Heart right ventricle (tissue), 16 donors: ENCODE measurements around the gene GPR89A. TPM values are rescaled to one million over a fixed set of nuclear protein-coding genes. Genes with fewer than 3 reads are reported as not detected.
"Not testable (repeated sequence)": the region's sequence is repeated elsewhere in the genome, so short reads cannot be mapped to it uniquely, and the experiment has no call there.

Experiments used
- ATAC-seq, 8 donors: fragments of 200-7000 bp; cut with Tn5 transposase; one replicate each; pipeline ENCODE4 v1.9.1; 2020; ENCODE audit warnings: mild to moderate bottlenecking in 8 of 8, moderate library complexity in 8 of 8, moderate number of reproducible peaks in 1 of 8
- DNase-seq, 2 donors: peaks; one replicate each; pipeline ENCODE4 v3.0.0-alpha.2; 2020
- H3K27ac ChIP-seq, 10 donors: fragments of 200-600 bp; sonication (generic) in 2 of 10; one replicate each; pipeline versions ENCODE4 v1.5.0 to v1.8.0; 2020 to 2022; ENCODE audit warnings: mild to moderate bottlenecking in 3 of 10
- H3K27me3 ChIP-seq, 7 donors: fragments of 200-600 bp; one replicate each; pipeline ENCODE4 v1.8.0; 2021 to 2022; ENCODE audit warnings: mild to moderate bottlenecking in 2 of 7
- H3K36me3 ChIP-seq, 9 donors: fragments of 200-600 bp; sonication (generic) in 1 of 9; one replicate each; pipeline versions ENCODE4 v1.5.0 to v1.8.0; 2020 to 2022; ENCODE audit warnings: mild to moderate bottlenecking in 2 of 9
- H3K4me1 ChIP-seq, 9 donors: fragments of 200-600 bp; sonication (generic) in 1 of 9; one replicate each; pipeline versions ENCODE4 v1.5.0 to v1.8.0; 2020 to 2022; ENCODE audit warnings: mild to moderate bottlenecking in 4 of 9
- H3K4me3 ChIP-seq, 10 donors: fragments of 200-600 bp; sonication (generic) in 2 of 10; one replicate each; pipeline versions ENCODE4 v1.5.0 to v1.8.0; 2020 to 2022; ENCODE audit warnings: mild to moderate bottlenecking in 7 of 10, moderate library complexity in 2 of 10
- H3K9me3 ChIP-seq, 11 donors: fragments of 200-600 bp in 10 of 11; sonication (generic) in 2 of 11; one replicate each; pipeline versions ENCODE4 v1.5.0 to v1.8.0; 2013 to 2022; ENCODE audit warnings: mild to moderate bottlenecking in 2 of 11, control low read depth in 1 of 11, moderate library complexity in 1 of 11
- CTCF ChIP-seq, 9 donors: fragments of 200-600 bp; sonication (generic) in 2 of 9; IDR thresholded peaks; one replicate each; pipeline versions ENCODE4 v1.5.0 to v1.8.0; 2021 to 2022; ENCODE audit warnings: antibody characterized with exemption in 9 of 9, mild to moderate bottlenecking in 5 of 9, moderate library complexity in 1 of 9
- WGBS, 2 donors: extraction: QIAGEN DNeasy Blood & Tissue Kit; methylation state at CpG; one replicate each; pipeline ENCODE4 v1.1.7; 2013; ENCODE audit warnings: inconsistent platforms in 1 of 2; 5-methylcytosine and 5-hydroxymethylcytosine counted together
- intact Hi-C, 10 donors: fragments of 100-400 bp; cut with DNase I; formaldehyde crosslinking; loops; one replicate each; pipeline versions ENCODE4 v1.11.1 to v1.14.2; 2022
- polyA plus RNA-seq, 2 donors: library from polyadenylated mRNA; stranded (reverse); fragments of 200-250 nt; gene quantifications; one replicate each; pipeline ENCODE4 v1.2.3, GENCODE V29; 2013
- total RNA-seq, 10 donors: library from RNA; stranded (reverse); fragmentation: NEBNext Ultra II Directional in 3 of 10; extraction: Animal tissue kit (Norgen Biotek cat#: 25700) in 3 of 10; gene quantifications; one replicate each; pipeline versions ENCODE4 v1.2.1 to v1.2.4, GENCODE V29; 2021 to 2023
- donor health status: Arrhythmogenic right ventricular cardiomyopathy.
- donor health status: ischemic (EF 13 %, LVEDD 7.1; RV severe dilation, severe dysfunction).
- donor health status: healthy with polysubstance abuse.
- donor health status: DM: no; HTN: yes; CAD: no.
- donor health status: DM: no; HTN: no; CAD: no.
- donor health status: ischemic (EF 25% LVEDD 6.9; RV normal size, moderate dysfunction).
- donor health status: ischemic (EF 25% LVEDD 5.7; RV mildly dilated, moderate dysfunction).
- donor health status: healthy.
- donor health status: DM: yes; HTN: yes; CAD: no.
- donor health status: Ischemic cardiomyopathy.
- donor health status: ischemic (EF 35%, LVEDD 5.7; RV mildly dilated, moderate dysfunction).
- donor health status: nonischemic (EF 11% LVEDD 7.7; RV severe dilation, severe dysfunction).
- donor health status: DM: yes; HTN: yes; CAD: no.
- donor health status: PGD.
- donor health status: ischemic (EF 29% LVEDD 5.4; RV normal size, mild dysfunction).
- donor health status: nonischemic (EF 23%, LVEDD 6.1; RV moderate dilation, normal function).

Gene GPR89A
- total and polyA plus RNA-seq, 12 donors = 6.9 to 14.5 (median 9.3) TPM

DNA sequence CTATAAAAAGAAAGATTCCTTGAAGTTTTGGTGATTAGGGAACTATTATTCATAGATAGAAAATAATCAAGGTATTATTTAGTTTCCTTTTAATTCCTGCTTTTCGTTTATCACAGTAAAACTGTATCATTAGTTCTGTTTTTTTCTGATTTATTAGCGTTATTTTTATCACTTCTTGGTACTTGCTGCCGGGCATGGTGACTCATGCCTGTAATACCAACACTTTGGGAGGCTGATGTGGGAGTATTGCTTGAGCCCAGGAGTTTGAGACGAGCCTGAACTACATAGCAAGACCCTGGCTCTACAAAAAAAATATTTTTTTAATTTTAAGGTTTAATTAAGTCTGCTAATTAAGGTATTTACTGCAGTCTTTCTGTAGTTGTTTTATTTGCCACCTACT lies 57.2 kb downstream of the GPR89A start:
- ATAC-seq = not testable (repeated sequence)

GRCh38 chr1:145670995-145671745 lies 63.4 kb downstream of the GPR89A start:
- 60 to 91% methylated on average over 1 of the region's 3 CpGs for WGBS, 2 donors
- DNase-seq, ATAC-seq, H3K27me3 ChIP-seq, intact Hi-C loops, H3K9me3 ChIP-seq, H3K27ac ChIP-seq, H3K4me3 ChIP-seq, H3K4me1 ChIP-seq: not testable (repeated sequence)
- H3K36me3 ChIP-seq = peaks cover 0 to 12% (median 0%) of the 10 kb centered on the region in 9 donors

More for the DNA sequence above, 57.2 kb downstream of the GPR89A start:
- DNase-seq, H3K27ac ChIP-seq, H3K4me3 ChIP-seq, intact Hi-C loops, H3K9me3 ChIP-seq, H3K36me3 ChIP-seq, H3K27me3 ChIP-seq, H3K4me1 ChIP-seq: not testable (repeated sequence)
- 61 to 72% methylated on average over 4 of the region's 4 CpGs for WGBS, 2 donors

- no CpG with 5 or more reads among the region's 1 CpG for WGBS, 2 donors
- ATAC-seq = not testable (repeated sequence)
Observed at GRCh38 chr1:145673217-145673616, 65.4 kb downstream of the GPR89A start.

DNA sequence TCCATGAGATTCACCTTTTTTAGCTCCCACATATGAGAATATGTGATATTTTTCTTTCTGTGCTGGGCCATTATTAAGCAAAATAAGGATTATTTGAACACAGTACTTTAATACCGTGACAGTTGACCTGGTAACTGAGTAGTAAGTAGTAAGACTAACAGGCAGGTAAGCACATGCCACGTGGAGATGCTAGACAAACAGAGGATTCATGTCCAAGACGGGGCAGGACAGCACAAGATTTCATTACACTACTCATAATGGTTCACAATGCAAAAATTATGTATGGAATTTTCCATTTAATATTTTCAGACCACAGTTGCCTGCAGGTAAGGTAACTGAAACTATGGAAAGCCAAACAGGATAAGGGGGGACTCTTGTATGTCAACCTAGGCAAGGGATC lies 77.1 kb downstream of the GPR89A start:
- intact Hi-C loops, ATAC-seq, H3K27me3 ChIP-seq, H3K27ac ChIP-seq, H3K4me1 ChIP-seq, H3K36me3 ChIP-seq, H3K9me3 ChIP-seq, H3K4me3 ChIP-seq, DNase-seq: not testable (repeated sequence)
- 77 to 96% methylated on average over 2 of the region's 3 CpGs for WGBS, 2 donors

More at GRCh38 chr1:145673217-145673616, 65.4 kb downstream of the GPR89A start:
- intact Hi-C loops, H3K27ac ChIP-seq, H3K4me3 ChIP-seq, DNase-seq, H3K36me3 ChIP-seq, H3K27me3 ChIP-seq, H3K9me3 ChIP-seq, H3K4me1 ChIP-seq: not testable (repeated sequence)

GRCh38 chr1:145686078-145686477 lies 78.3 kb downstream of the GPR89A start:
- H3K4me1 ChIP-seq = peaks cover 0 to 15% (median 0%) of the 10 kb centered on the region in 9 donors
- H3K4me3 ChIP-seq, H3K36me3 ChIP-seq, H3K9me3 ChIP-seq, DNase-seq, ATAC-seq, H3K27me3 ChIP-seq, intact Hi-C loops, H3K27ac ChIP-seq: not testable (repeated sequence)
- WGBS, 2 donors = 95 to 100% methylated on average over 1 of the region's 1 CpG

DNA sequence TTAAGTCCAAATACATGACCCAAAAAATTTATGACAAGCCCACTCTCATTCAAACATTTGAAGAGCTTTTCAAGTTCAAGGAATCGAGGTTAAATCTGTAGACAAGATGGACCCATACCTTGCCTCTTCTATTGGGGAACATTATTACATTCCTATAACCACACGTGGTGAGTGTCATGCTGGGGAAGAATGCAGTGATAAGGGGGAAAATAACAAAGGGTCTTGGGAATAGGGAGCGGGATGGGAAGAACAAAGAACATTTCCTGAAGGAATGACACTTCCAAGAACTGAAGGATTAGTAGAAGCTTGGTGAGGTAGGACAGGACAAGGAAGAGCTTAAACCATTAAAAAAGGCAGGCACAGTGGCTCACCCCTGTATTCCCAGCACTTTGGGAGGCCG lies 80.5 kb downstream of the GPR89A start:
- Histone ChIP-seq H3K4me1 (peaks cover 0 to 19% (median 0%) of the 10 kb centered on the region in 9 donors), H3K27me3 (no peaks in the 10 kb centered on the region), H3K36me3 (no peaks in the 10 kb centered on the region), H3K9me3 (no peaks in the 10 kb centered on the region), H3K27ac (no peak overlapping the region), H3K4me3 (no peak overlapping the region)
- ATAC-seq (no peak), DNase-seq (no peak)
- intact Hi-C loops = no loop called here
- no peak for TF ChIP-seq CTCF (IDR thresholded peaks at IDR 0.05)
- 65 to 69% methylated on average over 4 of the region's 4 CpGs for WGBS, 2 donors

DNA sequence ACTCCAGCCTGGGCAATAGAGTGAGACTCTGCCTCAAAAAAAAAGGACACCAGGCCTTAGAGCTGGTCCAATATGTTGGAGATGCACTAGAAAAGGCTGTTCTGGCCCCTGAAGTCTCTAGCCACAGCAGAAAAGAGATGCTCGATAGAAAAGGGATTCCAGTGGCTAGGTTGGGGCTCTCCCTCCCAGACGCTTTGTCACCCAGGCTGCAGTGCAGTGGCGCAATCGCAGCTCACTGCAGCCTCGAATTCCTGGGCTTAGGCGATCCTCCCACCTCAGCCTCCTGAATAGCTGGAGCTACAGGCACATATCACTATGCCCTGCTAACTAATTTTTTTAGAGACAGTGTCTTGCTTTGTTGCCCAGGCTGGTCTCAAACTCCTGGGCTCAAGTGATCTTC lies 81.1 kb downstream of the GPR89A start:
- no peak for TF ChIP-seq CTCF (IDR thresholded peaks at IDR 0.05)
- no peaks in the 10 kb centered on the region for H3K36me3 ChIP-seq
- no peak overlapping the region for H3K27ac ChIP-seq
- intact Hi-C loops = no loop called here
- ATAC-seq (no peak), DNase-seq (no peak)
- H3K27me3 ChIP-seq = no peaks in the 10 kb centered on the region
- no peak overlapping the region for H3K4me3 ChIP-seq
- H3K9me3 ChIP-seq = no peaks in the 10 kb centered on the region
- H3K4me1 ChIP-seq = peaks cover 0 to 19% (median 0%) of the 10 kb centered on the region in 9 donors
- 93 to 97% methylated on average over 6 of the region's 6 CpGs for WGBS, 2 donors
